Endometrial microvascular endothelial cells (primary cell): Measurements from ENCODE around the gene ST8SIA3. TPM values are rescaled to one million over a fixed set of nuclear protein-coding genes. Genes with fewer than 3 reads are reported as not detected.

Experiments
- in situ Hi-C: cut with HindIII; loops from 2 replicates; pipeline ENCODE4 v1.10.0; 2017; ENCODE audit warnings: low sequenced_read_pairs, low pct_unique_long_range_greater_than_20kb; ENCODE audit errors: inconsistent ontology term
- total RNA-seq: library from RNA; depleted of rRNA; stranded (reverse); fragments of >200 nt; gene quantifications from one replicate; pipeline ENCODE4 v1.2.3, GENCODE V29; 2015; ENCODE audit errors: inconsistent ontology term

The ST8SIA3 gene
- total RNA-seq, result not detected

GRCh38 chr18:57352271-57352701, at the start of gene ST8SIA3:
Gene ST8SIA3, plus strand, starts transcription at chr18:57352557. Its CDS starts 290 bp downstream, at chr18:57352847.
- in situ Hi-C loops, result no loop called here

GRCh38 chr18:57311472-57311871, 40.9 kb upstream of the ST8SIA3 start:
- in situ Hi-C loops, result no loop called here

- in situ Hi-C loops, result no loop called here
Observed at GRCh38 chr18:57312346-57313144, 39.8 kb upstream of the ST8SIA3 start.

GRCh38 chr18:57320603-57321002, 31.8 kb upstream of the ST8SIA3 start:
- in situ Hi-C loops, result no loop called here

- in situ Hi-C loops, result no loop called here
Observed at GRCh38 chr18:57325491-57326166, 26.7 kb upstream of the ST8SIA3 start.

- in situ Hi-C loops, result no loop called here
Observed at GRCh38 chr18:57326718-57327323, 25.5 kb upstream of the ST8SIA3 start.

GRCh38 chr18:57328665-57329064, 23.7 kb upstream of the ST8SIA3 start:
- in situ Hi-C loops, result no loop called here

- in situ Hi-C loops, result no loop called here
Observed at GRCh38 chr18:57329856-57330255, 22.5 kb upstream of the ST8SIA3 start.

- in situ Hi-C loops, result no loop called here
Observed at GRCh38 chr18:57331718-57332117, 20.6 kb upstream of the ST8SIA3 start.

GRCh38 chr18:57333940-57334339, 18.4 kb upstream of the ST8SIA3 start:
- in situ Hi-C loops, result no loop called here

GRCh38 chr18:57334383-57334782, 18.0 kb upstream of the ST8SIA3 start:
- in situ Hi-C loops, result no loop called here

- in situ Hi-C loops, result no loop called here
Observed at GRCh38 chr18:57336343-57336742, 16.0 kb upstream of the ST8SIA3 start.

- in situ Hi-C loops, result no loop called here
Observed at GRCh38 chr18:57337890-57338289, 14.5 kb upstream of the ST8SIA3 start.

GRCh38 chr18:57343833-57344232, 8.5 kb upstream of the ST8SIA3 start:
- in situ Hi-C loops, result no loop called here

- in situ Hi-C loops, result no loop called here
Observed at GRCh38 chr18:57346876-57347275, 5.5 kb upstream of the ST8SIA3 start.

GRCh38 chr18:57347784-57348183, 4.6 kb upstream of the ST8SIA3 start:
- in situ Hi-C loops, result no loop called here

GRCh38 chr18:57352761-57353136, 392 bp downstream of the ST8SIA3 start:
- in situ Hi-C loops, result no loop called here

GRCh38 chr18:57353137-57353939, 981 bp downstream of the ST8SIA3 start:
- in situ Hi-C loops, result no loop called here

- in situ Hi-C loops, result no loop called here
Observed at GRCh38 chr18:57353940-57354461, 1.6 kb downstream of the ST8SIA3 start.
